Muscle of arm (tissue), 14 donors: ENCODE results near the gene HINT2. TPM values are rescaled to one million over a fixed set of nuclear protein-coding genes. Genes with fewer than 3 reads are reported as not detected.

Experiments
- DNase-seq: peaks from one replicate; pipeline ENCODE4 v3.0.0-alpha.2; 2013
- long read RNA-seq, 11 donors: transcript quantifications; one replicate each; lab custom pipeline, GENCODE V29; 2026
- polyA plus RNA-seq, 12 donors: library from polyadenylated mRNA; unstranded; fragments of 120-200 nt; gene quantifications; one replicate each; pipeline ENCODE4 v1.2.1, GENCODE V29; 2013; ENCODE audit not compliant: insufficient read length in 12 of 12

The HINT2 gene
- polyA plus RNA-seq = 10 to 100 TPM in 11 of 12 donors, not detected in 1; 25.7 to 40.7 (median 29.3) TPM
- long read RNA-seq, donor 1, transcript HINT2-201 (5 exons, 628 nt) = major isoform, 35 of 50 reads
- long read RNA-seq, donor 1, transcript HINT2-206 (3 exons, 2,167 nt) = minor isoform, 5 of 50 reads
- long read RNA-seq, donor 1, partial matches to known transcripts = 5 of 50 reads
- long read RNA-seq, donor 1, other reads (novel, unspliced or antisense) = 0 of 50 reads
- long read RNA-seq, donor 2, transcript HINT2-201 (5 exons, 628 nt) = major isoform, 25 of 28 reads
- long read RNA-seq, donor 2, partial matches to known transcripts = 0 of 28 reads
- long read RNA-seq, donor 2, other reads (novel, unspliced or antisense) = 0 of 28 reads
- long read RNA-seq, donor 3, transcript HINT2-201 (5 exons, 628 nt) = major isoform, 10 of 11 reads
- long read RNA-seq, donor 3, partial matches to known transcripts = 0 of 11 reads
- long read RNA-seq, donor 3, other reads (novel, unspliced or antisense) = 0 of 11 reads
- long read RNA-seq, donor 4, transcript HINT2-201 (5 exons, 628 nt) = major isoform, 9 of 12 reads
- long read RNA-seq, donor 4, partial matches to known transcripts = 0 of 12 reads
- long read RNA-seq, donor 4, other reads (novel, unspliced or antisense) = 0 of 12 reads
- long read RNA-seq, donor 5 = 0 reads
- long read RNA-seq, donor 6, transcript HINT2-201 (5 exons, 628 nt) = major isoform, 11 of 15 reads
- long read RNA-seq, donor 6, partial matches to known transcripts = 0 of 15 reads
- long read RNA-seq, donor 6, other reads (novel, unspliced or antisense) = 0 of 15 reads
- long read RNA-seq, donor 7, transcript HINT2-201 (5 exons, 628 nt) = major isoform, 19 of 21 reads
- long read RNA-seq, donor 7, partial matches to known transcripts = 0 of 21 reads
- long read RNA-seq, donor 7, other reads (novel, unspliced or antisense) = 0 of 21 reads
- long read RNA-seq, donor 8, transcript HINT2-201 (5 exons, 628 nt) = major isoform, 30 of 42 reads
- long read RNA-seq, donor 8, partial matches to known transcripts = 7 of 42 reads
- long read RNA-seq, donor 8, other reads (novel, unspliced or antisense) = 0 of 42 reads
- long read RNA-seq, donor 9, transcript HINT2-201 (5 exons, 628 nt) = major isoform, 22 of 24 reads
- long read RNA-seq, donor 9, partial matches to known transcripts = 0 of 24 reads
- long read RNA-seq, donor 9, other reads (novel, unspliced or antisense) = 0 of 24 reads
- long read RNA-seq, donor 10, transcript HINT2-201 (5 exons, 628 nt) = major isoform, 19 of 28 reads
- long read RNA-seq, donor 10, partial matches to known transcripts = 6 of 28 reads
- long read RNA-seq, donor 10, other reads (novel, unspliced or antisense) = 0 of 28 reads
- long read RNA-seq, donor 11, transcript HINT2-201 (5 exons, 628 nt) = major isoform, 20 of 24 reads
- long read RNA-seq, donor 11, partial matches to known transcripts = 0 of 24 reads
- long read RNA-seq, donor 11, other reads (novel, unspliced or antisense) = 0 of 24 reads

GRCh38 chr9:35814841-35815543 lies at the start of gene HINT2:
HINT2 (minus strand) TSS chr9:35815042; CDS start chr9:35814979, 63 bp downstream.
- DNase-seq = peak; percentile 97

DNA sequence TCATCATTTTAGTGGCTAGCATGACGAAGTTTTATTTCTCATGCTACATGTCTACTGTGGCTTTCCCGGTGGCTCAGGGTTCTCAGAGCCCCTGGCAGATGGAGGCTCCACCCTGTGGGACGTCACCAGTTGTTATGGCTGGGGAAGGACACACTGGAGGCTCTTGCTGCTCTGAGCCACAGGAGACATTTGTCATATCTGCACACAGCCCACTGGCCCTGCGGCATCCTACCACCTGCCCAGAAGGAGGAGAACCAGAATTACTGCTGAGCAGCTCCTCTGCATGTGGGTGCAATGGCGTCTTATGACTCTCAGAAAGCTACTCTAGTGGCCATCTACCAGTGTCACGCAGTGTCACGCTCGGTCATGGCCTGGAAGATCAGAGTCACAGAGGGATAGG lies 48.7 kb upstream of the HINT2 start:
- no peak for DNase-seq

- DNase-seq = no peak
These were observed 47.5 kb upstream of the HINT2 start for GRCh38 chr9:35862328-35862727.

- no peak for DNase-seq
These were observed 46.5 kb upstream of the HINT2 start for GRCh38 chr9:35861161-35861897.

GRCh38 chr9:35859990-35860339 lies 45.1 kb upstream of the HINT2 start:
- no peak for DNase-seq

DNA sequence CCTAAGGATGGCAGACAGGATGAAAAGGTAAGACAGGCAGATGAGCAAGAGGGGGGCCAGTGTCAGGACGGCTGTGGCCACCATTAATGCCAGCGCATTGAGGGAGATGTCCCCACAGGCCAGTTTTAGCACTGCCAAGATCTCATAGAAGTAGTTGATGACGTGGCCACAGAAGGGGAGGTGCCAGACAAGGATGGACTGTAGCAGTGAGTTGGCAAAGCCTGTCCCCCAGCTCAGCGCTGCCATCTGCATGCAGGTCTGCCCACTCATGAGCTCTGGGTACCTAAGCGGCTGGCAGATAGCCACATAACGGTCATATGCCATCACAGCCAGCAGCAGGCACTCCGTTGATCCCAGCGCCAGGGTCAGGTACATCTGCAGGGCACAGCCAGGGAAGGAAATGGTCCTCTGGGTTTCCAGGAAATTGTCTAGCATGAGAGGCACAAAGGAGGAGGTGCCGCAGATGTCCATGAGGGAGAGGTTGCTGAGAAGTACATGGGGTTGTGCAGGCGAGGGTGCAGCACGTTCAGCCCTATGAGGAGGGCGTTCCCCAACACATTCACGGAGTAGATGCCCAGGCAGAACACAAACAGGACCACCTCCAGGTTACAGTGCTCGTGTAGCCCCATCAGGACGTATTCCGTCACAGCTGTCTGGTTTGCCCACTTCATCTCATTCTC lies 44.6 kb upstream of the HINT2 start:
- no peak for DNase-seq

DNA sequence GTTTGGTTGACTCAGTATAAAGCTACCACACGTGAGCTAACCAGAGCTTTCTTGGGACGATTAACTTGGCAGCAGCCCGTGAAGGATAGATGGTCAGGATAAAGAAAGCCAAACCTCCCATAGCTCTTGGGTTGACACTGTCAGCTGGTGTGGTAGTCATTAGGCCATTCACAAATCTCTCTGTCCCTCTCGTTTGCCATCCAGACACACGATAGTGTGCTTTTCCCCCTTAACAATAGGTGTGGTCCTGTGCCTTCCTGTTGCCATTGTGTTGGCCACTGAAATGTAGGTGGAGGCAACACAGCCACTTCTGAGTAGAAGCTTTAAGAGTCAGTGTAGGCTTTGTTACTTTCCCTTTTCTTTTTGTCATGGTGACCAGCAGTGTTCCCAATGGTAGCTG lies 43.6 kb upstream of the HINT2 start:
- no peak for DNase-seq

- DNase-seq = no peak
These were observed 42.0 kb upstream of the HINT2 start for GRCh38 chr9:35856882-35857281.

DNA sequence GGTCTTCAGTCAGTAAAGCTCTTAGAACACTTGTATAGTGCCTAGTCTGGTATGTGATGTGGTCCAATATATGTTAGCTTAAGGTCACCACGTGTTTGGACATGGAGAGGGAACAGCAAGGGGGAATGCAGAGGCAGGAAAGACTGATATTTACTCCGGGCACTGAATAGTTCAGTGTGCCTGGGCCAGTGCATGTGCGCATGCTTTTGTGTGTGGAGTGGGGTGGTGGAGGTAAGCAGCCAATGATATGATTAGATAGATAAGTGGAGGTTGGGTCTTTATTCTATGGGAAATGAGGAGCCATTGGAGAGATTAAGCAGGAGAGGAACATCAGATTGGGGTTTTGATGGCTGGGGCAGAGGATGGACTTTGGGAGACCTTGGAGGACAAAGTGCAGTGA lies 41.4 kb upstream of the HINT2 start:
- no peak for DNase-seq

DNA sequence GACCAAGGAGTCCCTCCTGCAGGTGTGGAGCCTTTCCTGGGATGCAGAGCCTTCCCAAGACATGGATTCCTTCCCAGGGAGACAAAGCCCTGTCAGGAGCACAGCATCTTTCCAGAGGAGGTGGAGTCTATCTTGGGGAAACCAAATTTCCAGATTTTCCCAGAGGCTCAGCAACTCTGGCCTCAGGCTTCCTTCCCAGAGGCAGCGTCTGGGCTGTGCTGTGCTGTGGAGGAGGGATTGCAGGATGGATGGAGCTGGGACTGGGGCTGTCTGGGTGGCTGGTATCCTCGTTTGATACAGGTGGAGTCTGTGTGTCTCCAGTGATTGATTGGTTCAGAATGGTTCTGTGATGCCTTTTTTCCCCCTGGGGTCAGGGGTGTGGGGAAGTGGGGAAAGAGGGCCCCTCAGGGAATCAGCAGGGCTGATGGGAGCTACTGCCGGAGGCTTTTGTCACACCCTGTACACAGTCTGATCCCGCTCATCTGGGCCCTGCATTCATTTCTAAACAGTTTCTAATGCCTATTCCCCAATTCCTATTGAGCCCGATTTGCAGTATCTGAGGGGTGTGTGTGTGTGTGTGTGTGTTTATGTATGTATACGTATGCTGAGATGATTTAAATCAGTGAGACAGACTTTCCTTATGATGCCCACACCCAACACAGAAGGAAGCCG lies 39.4 kb upstream of the HINT2 start:
- no peak for DNase-seq

- DNase-seq = no peak
These were observed 38.3 kb upstream of the HINT2 start for GRCh38 chr9:35852876-35853865.

DNA sequence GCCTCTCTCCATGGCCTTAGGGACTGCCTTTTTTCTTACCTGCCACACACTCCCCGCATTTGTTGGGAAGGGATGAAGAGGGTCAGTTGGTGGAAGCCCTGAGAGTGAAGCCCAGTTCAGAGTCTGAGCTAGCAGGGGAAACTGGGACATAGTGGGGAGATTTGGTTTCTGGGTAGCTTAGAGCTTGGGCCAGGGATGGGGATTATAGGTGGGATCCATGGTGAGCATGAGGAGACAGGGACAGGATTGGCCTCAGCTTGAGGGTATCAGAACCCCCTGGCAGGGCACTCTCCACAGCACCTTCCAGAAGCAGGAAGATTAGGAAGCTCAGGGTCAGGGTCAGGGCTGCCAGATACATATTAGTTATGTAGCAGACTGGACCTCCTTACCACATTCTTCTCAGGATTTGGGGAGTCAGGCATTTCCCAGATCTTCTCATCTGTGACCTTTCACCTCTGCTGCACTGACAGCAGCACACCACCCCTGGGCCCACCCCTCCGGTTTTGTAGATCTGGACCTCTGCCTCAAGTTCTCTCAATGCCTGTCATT lies 37.5 kb upstream of the HINT2 start:
- no peak for DNase-seq

DNA sequence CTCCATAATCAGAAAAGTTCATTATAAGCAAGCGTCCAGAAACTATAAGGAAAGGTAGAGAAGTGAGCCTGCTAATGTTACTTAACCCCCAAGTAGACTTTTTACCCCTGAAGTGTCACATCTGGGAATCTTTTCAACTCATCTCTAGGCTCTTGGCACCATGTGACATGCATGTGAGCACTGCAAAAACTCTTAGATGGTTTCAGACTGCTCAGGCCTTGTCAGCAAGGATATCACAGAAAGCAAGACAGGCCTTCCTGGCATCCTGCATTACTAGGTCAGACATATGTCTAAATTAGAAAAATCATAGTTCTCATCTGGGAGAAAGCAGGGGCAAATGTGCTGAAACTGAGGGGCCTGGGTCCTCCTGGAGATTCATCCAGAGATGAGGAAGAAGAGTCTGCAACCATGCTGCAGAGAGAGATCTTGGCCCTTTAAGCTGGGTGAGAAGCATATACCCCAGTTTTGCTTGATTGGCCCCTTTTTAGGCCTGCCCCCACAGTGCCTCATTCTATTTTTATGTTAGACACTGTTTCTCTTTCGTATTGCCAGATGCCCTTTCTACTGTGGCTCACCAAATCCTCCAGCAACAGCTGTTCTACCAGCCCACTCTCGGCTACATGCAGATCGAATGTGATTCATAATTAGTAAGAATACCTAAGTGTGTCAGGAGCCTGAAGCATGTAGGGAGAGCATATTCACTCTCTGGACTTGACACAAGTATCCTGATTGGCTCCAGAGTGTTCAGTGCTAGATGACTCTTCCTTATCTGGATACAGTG lies 33.1 kb upstream of the HINT2 start:
- no peak for DNase-seq

DNA sequence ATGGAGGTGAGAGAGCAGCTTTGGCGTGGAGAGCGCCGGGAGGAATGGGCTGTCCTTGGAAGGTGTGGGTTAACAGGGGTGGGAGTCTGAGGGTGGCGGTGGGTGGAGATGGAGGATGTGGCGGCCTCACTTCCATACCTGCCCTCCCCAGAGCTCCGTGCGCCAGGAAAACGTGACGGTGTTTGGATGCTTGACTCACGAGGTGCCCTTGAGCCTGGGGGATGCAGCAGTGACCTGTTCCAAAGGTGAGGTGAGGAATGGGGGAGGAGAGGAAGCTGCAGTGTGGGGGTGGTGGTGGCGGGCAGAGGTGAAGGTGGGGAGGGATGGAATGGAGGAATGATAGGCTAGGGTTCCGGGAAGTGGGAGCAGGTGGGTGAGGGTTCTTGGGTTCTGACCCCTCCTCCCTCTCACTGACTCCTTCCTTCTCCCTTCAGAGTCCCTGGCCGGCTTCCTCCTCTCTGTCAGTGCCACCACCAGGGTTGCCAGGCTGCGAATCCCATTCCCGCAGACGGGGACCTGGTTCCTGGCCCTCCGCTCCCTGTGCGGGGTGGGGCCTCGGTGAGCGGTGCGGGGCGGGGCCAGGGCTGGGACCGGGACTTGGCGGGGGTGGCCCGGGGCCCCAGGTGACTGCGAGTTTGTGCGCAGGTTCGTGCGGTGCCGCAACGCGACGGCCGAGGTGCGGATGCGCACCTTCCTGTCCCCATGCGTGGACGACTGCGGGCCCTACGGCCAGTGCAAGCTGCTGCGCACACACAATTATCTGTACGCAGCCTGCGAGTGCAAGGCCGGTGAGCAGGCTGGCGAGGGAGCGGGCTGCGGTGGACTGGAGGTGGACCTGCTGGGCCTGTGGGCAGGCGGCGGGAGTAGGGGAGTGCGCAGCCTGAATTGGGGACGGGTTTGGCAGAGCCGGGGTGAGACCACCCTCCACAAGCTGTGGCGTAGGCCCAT lies 31.3 kb upstream of the HINT2 start:
- DNase-seq = no peak

DNA sequence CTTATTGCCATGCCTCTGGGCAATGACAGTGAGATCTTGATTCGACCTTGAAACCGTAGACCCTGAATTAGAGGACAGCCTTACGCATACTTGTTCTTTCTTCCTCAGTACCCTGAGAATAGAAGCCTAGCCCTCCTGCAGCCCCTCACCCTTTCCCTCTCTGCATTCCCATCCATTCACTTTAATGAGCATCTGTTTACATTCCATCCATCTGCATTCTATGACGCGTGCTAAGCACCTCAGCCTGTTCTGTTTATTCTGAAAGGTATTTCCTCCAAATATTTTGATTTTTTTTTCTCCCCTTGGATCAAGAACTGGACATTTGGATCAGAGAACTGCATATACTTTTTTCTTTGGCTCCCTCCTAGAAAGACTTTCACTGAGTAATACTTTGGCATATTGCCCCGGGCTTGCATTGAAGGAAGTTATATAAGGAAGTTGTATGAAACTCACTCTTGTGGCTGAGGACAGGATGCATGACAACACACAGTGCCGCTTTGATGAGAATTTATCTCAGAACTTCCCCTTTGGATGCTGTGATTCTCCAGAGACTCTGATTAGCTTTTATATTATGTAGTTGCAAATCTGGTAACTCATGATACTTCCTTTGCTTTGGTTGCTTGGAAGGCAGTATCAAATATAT lies 29.9 kb upstream of the HINT2 start:
- DNase-seq = peak; percentile 91
